ENCODE measurements around the gene ADGRE2. TPM values are rescaled to one million over a fixed set of nuclear protein-coding genes. Genes with fewer than 3 reads are reported as not detected.
"Not testable (repeated sequence)": the region's sequence is repeated elsewhere in the genome, so short reads cannot be mapped to it uniquely, and the experiment has no call there.

Gene ADGRE2
- total RNA-seq, 4 donors from 2014 or later, result 8.1 to 14.3 (median 12.9) TPM

- Histone ChIP-seq H3K4me3 (no peak overlapping the region), H3K27me3 (no peaks in the 10 kb centered on the region), H3K4me1 (no peaks in the 10 kb centered on the region), H3K27ac (no peak overlapping the region), H3K36me3 (no peaks in the 10 kb centered on the region), H3K9me3 (no peaks in the 10 kb centered on the region)
- WGBS, result 81% methylated on average over 5 of the region's 5 CpGs
- peak in 1 of 2 donors; percentile 29 for DNase-seq (ENCODE audit: low spot score in 2 of 2)
- TF ChIP-seq POLR2A (IDR thresholded peaks at IDR 0.05) (no peak), EP300 (IDR thresholded peaks at IDR 0.05) (no peak), POLR2AphosphoS5 (IDR thresholded peaks at IDR 0.05) (no peak)
Measured at GRCh38 chr19:14795078-14795721, 16.8 kb upstream of the ADGRE2 start.

- DNase-seq (ENCODE audit: low spot score in 2 of 2), result peak in 1 of 2 donors; percentile 21
- H3K27me3 ChIP-seq, result not testable (repeated sequence)
Measured at GRCh38 chr19:14792250-14792649, 13.9 kb upstream of the ADGRE2 start.

GRCh38 chr19:14786421-14786851 is 8.1 kb upstream of the ADGRE2 start:
- Histone ChIP-seq H3K36me3 (no peaks in the 10 kb centered on the region), H3K4me1 (peaks cover 6% of the 10 kb centered on the region), H3K27me3 (peaks cover 5% of the 10 kb centered on the region), H3K27ac (no peak overlapping the region), H3K4me3 (peak overlapping the region; percentile 15), H3K9me3 (no peaks in the 10 kb centered on the region)
- 17% methylated on average over 11 of the region's 18 CpGs for WGBS
- DNase-seq (ENCODE audit: low spot score in 2 of 2), result peak in 1 of 2 donors; percentile 74
- TF ChIP-seq CTCF (IDR thresholded peaks at IDR 0.05) (peak in 1 of 2 donors; percentile 86), EP300 (IDR thresholded peaks at IDR 0.05) (no peak)

More at GRCh38 chr19:14792250-14792649, 13.9 kb upstream of the ADGRE2 start:
- H3K9me3 ChIP-seq, H3K4me3 ChIP-seq, H3K27ac ChIP-seq, H3K36me3 ChIP-seq, H3K4me1 ChIP-seq: not testable (repeated sequence)
- WGBS, result 64% methylated on average over 6 of the region's 6 CpGs

GRCh38 chr19:14785102-14785793 is 6.9 kb upstream of the ADGRE2 start:
- peak in 1 of 2 donors; percentile 70 for DNase-seq (ENCODE audit: low spot score in 2 of 2)
- not testable (repeated sequence) for H3K4me3 ChIP-seq, H3K36me3 ChIP-seq, H3K4me1 ChIP-seq, H3K9me3 ChIP-seq, H3K27me3 ChIP-seq
- WGBS, result 57% methylated on average over 9 of the region's 11 CpGs
- peak overlapping the region; percentile 8 for H3K27ac ChIP-seq

- not testable (repeated sequence) for H3K36me3 ChIP-seq, H3K4me1 ChIP-seq, H3K9me3 ChIP-seq, H3K4me3 ChIP-seq, H3K27me3 ChIP-seq
- WGBS, result 71% methylated on average over 9 of the region's 10 CpGs
- peak; percentile 70 to 79 for DNase-seq (ENCODE audit: low spot score in 2 of 2)
- peak overlapping the region; percentile 8 for H3K27ac ChIP-seq
Measured at GRCh38 chr19:14784730-14785101, 6.4 kb upstream of the ADGRE2 start.

- H3K27ac ChIP-seq, result peak overlapping the region; percentile 5
- H3K27me3 ChIP-seq, H3K9me3 ChIP-seq, H3K4me3 ChIP-seq, H3K4me1 ChIP-seq, H3K36me3 ChIP-seq: not testable (repeated sequence)
- 78% methylated on average over 7 of the region's 8 CpGs for WGBS
- DNase-seq (ENCODE audit: low spot score in 2 of 2), result peak in 1 of 2 donors; percentile 59
Measured at GRCh38 chr19:14783410-14783998, 5.1 kb upstream of the ADGRE2 start.

- H3K4me1 ChIP-seq, result peaks cover 6% of the 10 kb centered on the region
- whole genome bisulfite sequencing, result 87% methylated on average over 16 of the region's 16 CpGs
- no peaks in the 10 kb centered on the region for H3K9me3 ChIP-seq
- H3K27ac ChIP-seq, result peak overlapping the region; percentile 5
- H3K36me3 ChIP-seq, result no peaks in the 10 kb centered on the region
- no peak overlapping the region for H3K4me3 ChIP-seq
- TF ChIP-seq POLR2AphosphoS5 (IDR thresholded peaks at IDR 0.05) (no peak), CTCF (IDR thresholded peaks at IDR 0.05) (no peak), POLR2A (IDR thresholded peaks at IDR 0.05) (no peak), EP300 (IDR thresholded peaks at IDR 0.05) (no peak)
- H3K27me3 ChIP-seq, result peaks cover 5% of the 10 kb centered on the region
- peak in 1 of 2 donors; percentile 24 for DNase-seq (ENCODE audit: low spot score in 2 of 2)
Measured at GRCh38 chr19:14782626-14783409, 4.5 kb upstream of the ADGRE2 start.

GRCh38 chr19:14781713-14782536 is 3.6 kb upstream of the ADGRE2 start:
- H3K4me1 ChIP-seq, H3K4me3 ChIP-seq, H3K36me3 ChIP-seq, H3K9me3 ChIP-seq, H3K27ac ChIP-seq, H3K27me3 ChIP-seq: not testable (repeated sequence)
- WGBS, result 92% methylated on average over 17 of the region's 17 CpGs
- DNase-seq (ENCODE audit: low spot score in 2 of 2), result peak in 1 of 2 donors; percentile 54

- H3K4me1 ChIP-seq, result peaks cover 13% of the 10 kb centered on the region
- H3K27me3 ChIP-seq, H3K36me3 ChIP-seq, H3K4me3 ChIP-seq, H3K9me3 ChIP-seq, H3K27ac ChIP-seq: not testable (repeated sequence)
- 86% methylated on average over 13 of the region's 14 CpGs for WGBS
- peak in 1 of 2 donors; percentile 64 for DNase-seq (ENCODE audit: low spot score in 2 of 2)
Measured at GRCh38 chr19:14780622-14781225, 2.4 kb upstream of the ADGRE2 start.

All from suprapubic skin (tissue), 4 donors.